COLO668 (cell line): ENCODE measurements around the gene ZNF680.
"Not testable (repeated sequence)": the region's sequence is repeated elsewhere in the genome, so short reads cannot be mapped to it uniquely, and the experiment has no call there.

Source experiments
- DNase-seq: peaks from one replicate; lab custom pipeline; 2025; ENCODE audit not compliant: unreplicated experiment; lab: John Stamatoyannopoulos, UW

Gene ZNF680

GRCh38 chr7:64557601-64558322, 5.1 kb downstream of the ZNF680 start:
- peak; percentile 32 for DNase-seq

GRCh38 chr7:64555046-64555445, 7.8 kb downstream of the ZNF680 start:
- DNase-seq, result no peak

GRCh38 chr7:64554188-64554587, 8.7 kb downstream of the ZNF680 start:
- not testable (repeated sequence) for DNase-seq

- DNase-seq, result no peak
Observed at GRCh38 chr7:64551375-64552142, 11.3 kb downstream of the ZNF680 start.

- no peak for DNase-seq
Observed at GRCh38 chr7:64544010-64544409, 18.9 kb downstream of the ZNF680 start.

GRCh38 chr7:64541438-64542359, 21.2 kb downstream of the ZNF680 start:
- DNase-seq, result no peak

- no peak for DNase-seq
Observed at GRCh38 chr7:64533756-64534155, 29.1 kb downstream of the ZNF680 start.

- no peak for DNase-seq
Observed at GRCh38 chr7:64528770-64529169, 34.1 kb downstream of the ZNF680 start.

- no peak for DNase-seq
Observed at GRCh38 chr7:64521409-64521984, 41.4 kb downstream of the ZNF680 start.

- DNase-seq, result no peak
Observed at GRCh38 chr7:64516451-64516850, 46.4 kb downstream of the ZNF680 start.

- DNase-seq, result no peak
Observed at GRCh38 chr7:64515781-64516180, 47.1 kb downstream of the ZNF680 start.

- peak; percentile 12 for DNase-seq
Observed at GRCh38 chr7:64515330-64515729, 47.5 kb downstream of the ZNF680 start.

- DNase-seq, result no peak
Observed at GRCh38 chr7:64509583-64509982, 53.3 kb downstream of the ZNF680 start.

- DNase-seq, result no peak
Observed at GRCh38 chr7:64504581-64505120, 58.2 kb downstream of the ZNF680 start.

GRCh38 chr7:64498270-64498669, 64.6 kb downstream of the ZNF680 start:
- no peak for DNase-seq

- peak; percentile 64 for DNase-seq
Observed at GRCh38 chr7:64494912-64495461, 67.9 kb downstream of the ZNF680 start.

GRCh38 chr7:64485623-64486022, 77.2 kb downstream of the ZNF680 start:
- no peak for DNase-seq
